ENCODE data around the gene NYAP2.

NYAP2 gene

DNA sequence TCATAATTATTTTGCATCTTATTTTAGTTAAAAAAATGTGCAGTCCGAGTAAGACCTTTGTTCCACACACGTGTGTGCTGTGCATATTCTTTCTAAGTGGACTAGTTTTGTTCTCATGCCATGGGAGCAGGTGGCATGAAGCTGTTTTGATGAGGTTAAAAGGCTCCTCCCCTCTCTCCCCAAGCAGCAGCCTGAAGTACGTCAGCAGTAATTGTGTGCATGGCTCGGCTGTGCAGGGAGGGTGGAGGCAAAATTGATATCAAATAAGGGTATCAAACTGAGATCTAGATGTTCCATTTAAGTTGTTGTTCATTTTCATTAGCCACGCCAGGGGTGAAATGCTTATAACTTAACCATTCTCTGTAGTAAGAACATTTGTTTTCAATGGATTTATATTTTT is at the start of gene NYAP2:
Gene NYAP2 (plus strand): TSS at position 207 of the 400 bp plus-strand sequence. CDS start 9,171 bp downstream, outside the sequence.
- H3K4me1 Mint-ChIP-seq (ENCODE audit: low read depth), result no peaks in the 10 kb centered on the region
- no peak within 1 kb of the TSS for H3K4me3 Mint-ChIP-seq

DNA sequence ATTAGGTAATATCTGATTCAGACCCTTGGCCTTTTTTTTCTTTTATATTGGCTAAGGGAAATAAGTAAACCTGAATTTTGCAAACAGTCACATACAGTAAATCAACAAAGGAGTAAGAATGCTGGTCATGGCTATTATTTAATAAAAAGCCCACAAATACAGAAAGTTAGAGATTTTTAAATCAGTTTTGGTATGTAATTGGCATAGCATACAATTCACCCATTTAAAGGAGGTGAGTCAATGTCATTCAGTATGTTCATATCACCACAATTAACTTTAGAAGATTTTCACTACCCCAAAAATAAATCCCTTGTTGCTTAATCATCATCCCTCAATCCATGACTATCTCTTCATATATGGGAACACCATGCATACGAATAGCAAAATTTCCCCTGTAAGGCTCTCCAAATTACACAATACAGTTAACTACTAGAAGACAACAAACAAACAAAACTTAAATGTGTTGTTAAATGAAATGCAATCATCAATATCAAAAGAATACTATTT is 45.9 kb upstream of the NYAP2 start:
- H3K36me3 Mint-ChIP-seq (ENCODE audit: low read depth), result no peaks in the 10 kb centered on the region
- no peaks in the 10 kb centered on the region for H3K27me3 Mint-ChIP-seq (ENCODE audit: low read depth)
- H3K27ac Mint-ChIP-seq, result no peak overlapping the region

More for the DNA sequence above, at the start of gene NYAP2:
- DNase-seq (ENCODE audit: low spot score), result no peak
- peaks cover 3% of the 10 kb centered on the region for H3K27me3 Mint-ChIP-seq (ENCODE audit: low read depth)
- H3K36me3 Mint-ChIP-seq (ENCODE audit: low read depth), result no peaks in the 10 kb centered on the region
- H3K9me3 Mint-ChIP-seq, result no peaks in the 10 kb centered on the region
- H3K27ac Mint-ChIP-seq, result no peak within 1 kb of the TSS

DNA sequence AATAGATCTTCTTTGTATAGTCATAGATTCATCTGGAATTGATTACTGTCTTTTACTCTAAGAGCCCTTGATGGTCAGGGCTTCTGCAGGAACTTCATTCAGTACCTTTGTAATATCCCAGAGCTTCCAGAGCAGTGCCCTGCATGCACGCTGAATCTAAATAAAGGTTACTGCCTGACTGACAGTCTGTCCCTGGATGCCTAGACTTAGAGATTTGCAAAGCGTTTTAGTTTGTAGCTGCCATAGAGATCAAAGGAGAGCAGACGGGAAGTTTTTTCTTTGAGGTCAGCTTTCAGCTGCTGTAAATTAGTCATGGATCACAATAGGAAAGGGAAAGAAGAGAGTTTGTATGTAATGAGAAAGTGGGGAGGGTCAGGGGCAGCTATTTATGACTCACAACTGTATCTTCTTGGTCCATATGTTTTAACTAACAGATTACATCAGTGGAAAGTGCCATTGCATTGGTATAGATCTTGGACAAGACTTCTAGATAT is 45.2 kb upstream of the NYAP2 start:
- no peak for DNase-seq (ENCODE audit: low spot score)
- no peak overlapping the region for H3K27ac Mint-ChIP-seq
- no peak overlapping the region for H3K4me3 Mint-ChIP-seq
- no peaks in the 10 kb centered on the region for H3K36me3 Mint-ChIP-seq (ENCODE audit: low read depth)
- H3K27me3 Mint-ChIP-seq (ENCODE audit: low read depth), result no peaks in the 10 kb centered on the region
- H3K4me1 Mint-ChIP-seq (ENCODE audit: low read depth), result no peaks in the 10 kb centered on the region
- no peaks in the 10 kb centered on the region for H3K9me3 Mint-ChIP-seq

More for the DNA sequence above, 45.9 kb upstream of the NYAP2 start:
- Mint-ChIP-seq H3K4me1 (ENCODE audit: low read depth) (no peaks in the 10 kb centered on the region), H3K9me3 (no peaks in the 10 kb centered on the region), H3K4me3 (no peak overlapping the region)
- DNase-seq (ENCODE audit: low spot score), result no peak

DNA sequence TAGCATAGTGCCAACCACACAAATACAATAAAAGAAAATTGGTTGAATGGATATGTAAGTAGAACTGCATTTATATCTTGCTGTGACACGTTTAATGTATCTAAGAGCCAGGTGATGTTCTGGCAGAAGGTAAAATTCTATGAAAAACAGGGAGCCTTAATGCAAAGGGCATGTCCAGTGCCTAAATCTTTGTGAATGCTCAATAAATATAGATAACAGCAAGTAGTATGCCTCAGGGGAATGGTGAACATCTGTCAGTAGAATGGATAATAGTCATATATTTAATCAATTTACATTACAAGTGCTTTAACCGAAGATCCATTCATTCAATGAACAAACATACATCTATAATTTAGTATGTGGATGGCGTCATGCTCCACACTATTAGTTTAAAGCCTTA is 43.7 kb upstream of the NYAP2 start:
- no peaks in the 10 kb centered on the region for H3K4me1 Mint-ChIP-seq (ENCODE audit: low read depth)
- no peaks in the 10 kb centered on the region for H3K9me3 Mint-ChIP-seq
- no peak overlapping the region for H3K4me3 Mint-ChIP-seq
- no peaks in the 10 kb centered on the region for H3K36me3 Mint-ChIP-seq (ENCODE audit: low read depth)
- DNase-seq (ENCODE audit: low spot score), result no peak
- H3K27ac Mint-ChIP-seq, result no peak overlapping the region
- no peaks in the 10 kb centered on the region for H3K27me3 Mint-ChIP-seq (ENCODE audit: low read depth)

DNA sequence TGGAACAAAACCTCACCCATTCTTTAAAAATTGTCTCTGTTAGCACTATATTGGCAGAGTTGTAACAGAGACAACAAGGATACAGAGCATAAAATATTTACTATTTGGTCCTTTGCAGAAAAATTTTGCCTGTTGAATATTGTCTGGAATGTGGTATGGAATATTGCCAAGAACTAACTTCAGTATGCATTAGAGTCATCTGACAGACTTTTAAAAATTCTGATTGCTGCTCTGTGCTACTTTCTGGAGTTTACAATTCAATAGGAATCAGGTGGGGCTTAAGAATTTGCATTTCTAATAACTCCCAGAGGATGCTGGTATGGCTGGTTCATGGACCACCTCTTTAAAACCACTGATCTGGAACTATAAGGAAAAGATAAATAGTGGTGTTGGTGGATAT is 32.8 kb upstream of the NYAP2 start:
- no peak overlapping the region for H3K27ac Mint-ChIP-seq
- no peaks in the 10 kb centered on the region for H3K4me1 Mint-ChIP-seq (ENCODE audit: low read depth)
- H3K36me3 Mint-ChIP-seq (ENCODE audit: low read depth), result no peaks in the 10 kb centered on the region
- H3K4me3 Mint-ChIP-seq, result no peak overlapping the region
- no peaks in the 10 kb centered on the region for H3K27me3 Mint-ChIP-seq (ENCODE audit: low read depth)
- no peaks in the 10 kb centered on the region for H3K9me3 Mint-ChIP-seq
- no peak for DNase-seq (ENCODE audit: low spot score)

DNA sequence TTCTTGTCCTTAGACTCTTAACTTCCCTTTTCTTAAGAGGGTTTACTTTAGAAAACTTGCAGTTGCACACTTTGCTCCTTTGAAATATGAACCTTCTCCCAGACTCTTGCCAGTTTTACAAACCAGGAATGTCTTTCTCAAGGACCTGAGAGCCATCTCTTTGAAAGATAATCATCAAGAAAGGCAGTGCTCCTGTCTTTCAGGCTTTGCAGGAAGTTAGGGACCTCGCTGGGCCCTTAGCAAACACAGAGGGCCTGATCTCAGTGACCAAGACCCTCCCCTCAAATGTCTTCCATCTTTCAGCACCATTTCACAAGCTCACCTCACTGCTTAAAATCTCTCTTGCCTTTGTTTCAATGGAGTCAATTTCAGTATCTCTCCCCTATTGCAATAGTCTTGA is 32.0 kb upstream of the NYAP2 start:
- H3K4me3 Mint-ChIP-seq, result no peak overlapping the region
- no peaks in the 10 kb centered on the region for H3K4me1 Mint-ChIP-seq (ENCODE audit: low read depth)
- H3K27me3 Mint-ChIP-seq (ENCODE audit: low read depth), result no peaks in the 10 kb centered on the region
- no peak for DNase-seq (ENCODE audit: low spot score)
- no peak overlapping the region for H3K27ac Mint-ChIP-seq
- no peaks in the 10 kb centered on the region for H3K9me3 Mint-ChIP-seq
- no peaks in the 10 kb centered on the region for H3K36me3 Mint-ChIP-seq (ENCODE audit: low read depth)

DNA sequence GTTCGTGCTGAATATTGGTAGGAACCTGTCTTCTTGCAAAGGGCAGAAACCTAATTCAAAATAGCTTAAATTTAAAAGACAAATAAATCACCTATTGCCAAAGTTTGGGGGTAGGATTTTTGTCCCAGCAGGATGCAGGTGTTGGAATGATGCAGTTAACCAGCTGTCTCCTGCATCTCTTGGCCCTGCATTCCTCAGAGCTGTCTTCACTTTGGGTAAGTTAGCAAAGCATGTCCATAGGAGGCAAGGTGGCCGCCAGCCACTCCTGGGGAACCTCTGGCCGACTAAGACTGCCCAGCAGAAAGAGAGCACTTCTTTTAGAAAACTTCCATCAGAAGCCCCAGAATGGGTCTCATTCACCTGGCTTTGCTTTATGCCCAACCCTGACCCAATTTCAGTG is 20.5 kb upstream of the NYAP2 start:
- no peaks in the 10 kb centered on the region for H3K36me3 Mint-ChIP-seq (ENCODE audit: low read depth)
- H3K4me3 Mint-ChIP-seq, result no peak overlapping the region
- no peaks in the 10 kb centered on the region for H3K9me3 Mint-ChIP-seq
- H3K4me1 Mint-ChIP-seq (ENCODE audit: low read depth), result no peaks in the 10 kb centered on the region
- H3K27me3 Mint-ChIP-seq (ENCODE audit: low read depth), result no peaks in the 10 kb centered on the region
- no peak overlapping the region for H3K27ac Mint-ChIP-seq
- no peak for DNase-seq (ENCODE audit: low spot score)

DNA sequence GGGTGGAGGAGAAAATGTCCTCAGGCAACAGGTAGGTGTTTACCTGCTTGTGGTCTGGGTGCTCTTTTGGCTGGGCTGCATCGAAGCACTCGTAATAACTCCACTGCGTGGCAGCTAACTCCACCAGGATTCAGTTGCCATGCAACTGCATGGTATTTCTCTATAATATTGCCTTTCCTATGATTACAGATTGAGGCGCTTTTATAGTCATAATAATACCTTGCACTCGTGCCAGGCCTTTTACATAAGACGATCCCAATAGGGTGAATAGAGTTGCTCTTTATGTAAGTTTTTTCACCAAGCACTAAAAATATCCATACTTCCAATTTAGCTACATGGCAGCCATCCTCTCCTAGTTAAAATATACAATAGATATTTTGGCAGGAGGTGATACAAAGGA is 19.7 kb upstream of the NYAP2 start:
- Mint-ChIP-seq H3K4me3 (no peak overlapping the region), H3K4me1 (ENCODE audit: low read depth) (no peaks in the 10 kb centered on the region), H3K27me3 (ENCODE audit: low read depth) (no peaks in the 10 kb centered on the region), H3K9me3 (no peaks in the 10 kb centered on the region), H3K27ac (no peak overlapping the region), H3K36me3 (ENCODE audit: low read depth) (no peaks in the 10 kb centered on the region)
- DNase-seq (ENCODE audit: low spot score), result no peak

DNA sequence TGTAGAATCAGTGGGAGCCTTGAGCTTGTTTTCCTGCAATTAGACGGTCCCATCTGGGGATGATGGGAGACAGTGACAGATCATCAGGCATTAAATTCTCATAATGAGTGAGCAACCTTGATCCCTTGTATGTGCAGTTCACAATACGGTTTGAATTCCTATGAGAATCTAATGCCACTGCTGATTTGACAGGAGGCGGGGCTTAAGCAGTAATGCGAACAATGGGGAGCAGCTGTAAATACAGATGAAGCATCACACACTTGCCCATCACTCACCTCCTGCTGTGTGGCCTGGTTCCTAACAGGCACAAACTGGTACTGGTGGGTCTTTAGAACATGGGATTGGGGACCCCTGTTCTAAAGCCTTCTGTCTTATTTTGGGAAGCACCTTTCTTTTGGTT is 17.9 kb upstream of the NYAP2 start:
- no peak overlapping the region for H3K27ac Mint-ChIP-seq
- no peaks in the 10 kb centered on the region for H3K4me1 Mint-ChIP-seq (ENCODE audit: low read depth)
- DNase-seq (ENCODE audit: low spot score), result no peak
- H3K4me3 Mint-ChIP-seq, result no peak overlapping the region
- no peaks in the 10 kb centered on the region for H3K27me3 Mint-ChIP-seq (ENCODE audit: low read depth)
- H3K9me3 Mint-ChIP-seq, result no peaks in the 10 kb centered on the region
- H3K36me3 Mint-ChIP-seq (ENCODE audit: low read depth), result no peaks in the 10 kb centered on the region

DNA sequence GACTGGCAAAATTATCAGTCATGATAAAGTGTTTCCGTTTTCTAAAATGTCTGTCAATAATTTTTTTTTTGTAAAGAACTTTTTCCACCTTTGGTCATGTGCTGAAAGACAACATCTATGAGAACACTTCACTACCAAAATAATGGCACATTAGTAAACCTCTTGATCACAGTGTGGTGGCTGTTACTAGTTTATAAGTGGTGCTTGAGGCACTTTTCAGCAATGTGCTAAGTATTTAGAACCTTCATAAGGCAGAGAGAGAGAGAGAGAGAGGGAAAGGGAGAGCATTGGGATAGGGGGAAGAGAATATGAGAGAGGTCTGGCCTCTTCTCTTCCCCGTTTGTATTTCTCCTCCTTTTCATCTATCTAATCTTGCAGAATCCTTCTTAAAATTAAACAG is 1.1 kb upstream of the NYAP2 start:
- H3K9me3 Mint-ChIP-seq, result no peaks in the 10 kb centered on the region
- H3K4me3 Mint-ChIP-seq, result no peak overlapping the region
- no peaks in the 10 kb centered on the region for H3K36me3 Mint-ChIP-seq (ENCODE audit: low read depth)
- H3K4me1 Mint-ChIP-seq (ENCODE audit: low read depth), result no peaks in the 10 kb centered on the region
- peaks cover 3% of the 10 kb centered on the region for H3K27me3 Mint-ChIP-seq (ENCODE audit: low read depth)
- H3K27ac Mint-ChIP-seq, result no peak overlapping the region
- no peak for DNase-seq (ENCODE audit: low spot score)

DNA sequence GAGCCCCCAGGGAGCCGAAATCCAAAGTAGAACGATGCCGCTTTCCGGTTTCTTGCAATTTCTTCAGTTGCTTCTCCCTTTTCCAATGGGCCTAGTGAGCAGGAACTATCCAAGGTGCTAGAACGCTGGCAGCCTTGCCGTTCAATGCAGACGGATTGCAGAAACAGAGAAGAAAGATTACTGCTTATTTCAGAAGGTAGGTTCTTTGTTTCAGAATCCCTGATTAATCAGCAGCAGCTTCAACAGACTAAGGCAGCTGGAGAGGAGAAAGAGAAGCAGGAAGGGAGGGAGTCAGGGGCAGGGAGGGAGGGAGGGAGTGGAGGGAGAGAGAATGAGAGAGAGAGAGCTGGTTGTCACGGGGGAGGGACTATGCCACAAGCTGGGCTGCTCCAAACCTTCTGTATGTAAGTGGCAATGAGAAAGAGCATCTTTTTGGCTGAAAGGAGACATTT is 576 bp downstream of the NYAP2 start:
- no peaks in the 10 kb centered on the region for H3K9me3 Mint-ChIP-seq
- no peaks in the 10 kb centered on the region for H3K36me3 Mint-ChIP-seq (ENCODE audit: low read depth)
- no peaks in the 10 kb centered on the region for H3K4me1 Mint-ChIP-seq (ENCODE audit: low read depth)
- no peak overlapping the region for H3K27ac Mint-ChIP-seq
- H3K27me3 Mint-ChIP-seq (ENCODE audit: low read depth), result peaks cover 3% of the 10 kb centered on the region
- no peak for DNase-seq (ENCODE audit: low spot score)
- no peak overlapping the region for H3K4me3 Mint-ChIP-seq

DNA sequence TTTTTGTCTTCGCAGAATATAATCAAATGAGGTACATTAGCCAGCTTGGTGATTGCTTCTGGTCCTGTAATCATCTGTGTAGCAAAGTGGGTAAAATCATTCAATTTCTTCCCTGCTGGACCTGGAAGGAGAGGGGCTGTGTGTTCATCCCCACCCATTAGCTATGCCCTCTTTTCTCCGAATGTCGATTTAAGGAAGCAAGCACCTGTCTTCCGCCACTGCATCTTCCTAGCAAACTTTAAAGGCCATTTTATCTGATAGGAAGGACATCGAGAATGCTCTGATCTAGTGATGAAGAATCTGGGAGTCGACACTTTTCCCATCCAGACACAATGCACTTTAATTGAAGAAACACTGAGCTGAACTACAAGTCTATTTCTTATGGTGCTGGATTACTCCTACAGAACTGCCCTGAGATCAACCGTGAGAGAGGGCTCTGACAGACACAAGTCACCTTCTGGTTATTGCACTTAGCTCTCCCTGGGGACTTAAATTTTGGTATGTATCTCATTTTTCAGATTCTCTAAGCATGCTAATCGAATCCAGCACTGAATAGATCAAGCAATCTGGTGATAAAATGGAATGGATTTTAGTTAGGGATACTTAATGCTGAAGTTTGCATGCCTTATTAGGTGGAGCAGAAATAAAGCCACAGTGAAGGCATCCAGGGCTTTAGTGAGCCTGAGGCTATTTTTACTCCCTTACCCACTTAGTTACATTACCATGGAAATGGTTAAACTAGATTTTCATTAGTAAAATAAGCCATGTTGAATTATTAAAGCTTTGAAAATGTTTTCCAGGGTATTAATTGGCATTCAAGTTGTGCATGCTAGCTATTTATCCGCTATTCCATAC is 1.3 kb downstream of the NYAP2 start:
- H3K4me1 Mint-ChIP-seq (ENCODE audit: low read depth), result no peaks in the 10 kb centered on the region
- H3K27ac Mint-ChIP-seq, result no peak overlapping the region
- no peak overlapping the region for H3K4me3 Mint-ChIP-seq
- H3K36me3 Mint-ChIP-seq (ENCODE audit: low read depth), result no peaks in the 10 kb centered on the region
- peaks cover 3% of the 10 kb centered on the region for H3K27me3 Mint-ChIP-seq (ENCODE audit: low read depth)
- no peak for DNase-seq (ENCODE audit: low spot score)
- H3K9me3 Mint-ChIP-seq, result no peaks in the 10 kb centered on the region

DNA sequence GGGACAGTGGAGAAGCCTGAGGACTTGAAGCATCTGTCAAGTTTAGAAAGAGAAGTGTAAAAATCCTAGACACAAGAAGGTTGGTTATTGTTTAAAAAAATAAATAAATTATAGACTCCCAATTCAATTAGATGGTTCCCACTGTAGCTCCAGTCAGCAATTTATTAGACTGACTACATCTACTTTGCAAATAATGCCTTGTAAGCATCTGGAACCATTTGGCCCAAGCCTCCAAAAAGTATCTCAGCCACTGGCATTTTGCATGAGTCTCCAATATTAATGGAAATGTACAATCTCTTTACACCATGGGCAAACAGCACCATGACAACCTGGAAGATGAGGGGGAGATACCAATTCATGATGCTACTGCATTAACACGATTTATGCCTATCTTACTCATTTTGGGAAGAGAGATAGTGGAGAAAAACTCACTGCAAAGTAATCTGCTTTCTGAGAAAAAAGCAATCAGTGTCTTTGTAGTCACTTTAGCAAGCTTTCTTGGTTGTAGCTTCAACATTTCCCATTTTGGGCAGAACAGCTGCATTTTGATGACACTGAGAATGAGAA is 2.8 kb downstream of the NYAP2 start:
- Mint-ChIP-seq H3K27me3 (ENCODE audit: low read depth) (peaks cover 3% of the 10 kb centered on the region), H3K27ac (no peak overlapping the region), H3K4me1 (ENCODE audit: low read depth) (no peaks in the 10 kb centered on the region), H3K4me3 (no peak overlapping the region), H3K9me3 (no peaks in the 10 kb centered on the region), H3K36me3 (ENCODE audit: low read depth) (no peaks in the 10 kb centered on the region)
- no peak for DNase-seq (ENCODE audit: low spot score)

DNA sequence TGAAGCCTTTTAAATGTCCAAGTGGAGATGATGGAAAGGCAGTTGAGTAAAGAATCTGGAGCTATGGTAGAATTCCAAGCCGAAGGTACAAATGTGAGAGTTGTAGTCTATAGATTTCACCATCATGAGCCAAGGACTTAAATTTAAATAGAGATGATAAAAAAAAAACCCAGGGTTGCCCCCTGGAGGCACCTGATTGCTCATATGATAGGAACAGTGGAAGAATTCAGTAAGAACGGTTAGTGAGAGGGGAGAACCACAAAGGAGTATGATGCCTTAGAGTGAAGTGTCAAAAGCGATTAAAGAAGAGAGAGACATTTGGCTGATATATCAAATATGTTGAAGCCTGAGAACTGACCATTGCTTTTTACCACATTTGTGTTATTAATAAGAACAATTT is 11.9 kb downstream of the NYAP2 start:
- H3K9me3 Mint-ChIP-seq, result no peaks in the 10 kb centered on the region
- H3K27ac Mint-ChIP-seq, result no peak overlapping the region
- H3K4me1 Mint-ChIP-seq (ENCODE audit: low read depth), result no peaks in the 10 kb centered on the region
- no peak for DNase-seq (ENCODE audit: low spot score)
- H3K4me3 Mint-ChIP-seq, result no peak overlapping the region
- no peaks in the 10 kb centered on the region for H3K27me3 Mint-ChIP-seq (ENCODE audit: low read depth)
- H3K36me3 Mint-ChIP-seq (ENCODE audit: low read depth), result no peaks in the 10 kb centered on the region

Measured in T-helper 2 cell treated with Interferon-gamma antibody and Interleukin-4, amounts not matched to agents 5 μg/mL and 100 μg/mL, for 36 hours (primary cell).